Stimulated activated CD4-positive, alpha-beta T cell treated with anti-CD3 and anti-CD28 coated beads, TNF-alpha, amount 100 ng/mL, for 1 hour (primary cell): Measurements from ENCODE around the gene PIMREG.
"Not testable (repeated sequence)": the region's sequence is repeated elsewhere in the genome, so short reads cannot be mapped to it uniquely, and the experiment has no call there.

Experiments
- DNase-seq, 3 donors: peaks; one replicate each; pipeline ENCODE4 v3.0.0-alpha.2; 2020; ENCODE audit warnings: low read depth in 3 of 3, low spot score in 1 of 3

The PIMREG gene

DNA sequence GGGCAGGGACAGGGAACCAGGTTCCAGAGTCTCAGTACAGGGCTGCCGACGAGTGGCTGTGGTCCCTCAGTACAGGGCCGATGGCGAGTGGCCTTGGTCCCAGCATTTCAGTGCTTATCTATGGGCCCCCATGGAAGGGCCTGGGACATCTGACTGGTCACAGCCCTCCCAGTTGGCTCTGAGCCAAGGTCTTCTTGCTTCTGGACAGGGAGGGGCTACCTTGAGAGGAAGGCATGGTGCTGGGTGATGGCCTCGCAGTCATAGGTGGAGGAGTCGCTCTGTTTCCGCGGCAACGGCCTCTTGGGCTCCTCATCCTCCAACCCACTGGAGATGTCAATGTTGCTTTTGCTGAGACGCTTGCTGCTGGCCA is 32.5 kb downstream of the PIMREG start:
- DNase-seq: no peak

DNA sequence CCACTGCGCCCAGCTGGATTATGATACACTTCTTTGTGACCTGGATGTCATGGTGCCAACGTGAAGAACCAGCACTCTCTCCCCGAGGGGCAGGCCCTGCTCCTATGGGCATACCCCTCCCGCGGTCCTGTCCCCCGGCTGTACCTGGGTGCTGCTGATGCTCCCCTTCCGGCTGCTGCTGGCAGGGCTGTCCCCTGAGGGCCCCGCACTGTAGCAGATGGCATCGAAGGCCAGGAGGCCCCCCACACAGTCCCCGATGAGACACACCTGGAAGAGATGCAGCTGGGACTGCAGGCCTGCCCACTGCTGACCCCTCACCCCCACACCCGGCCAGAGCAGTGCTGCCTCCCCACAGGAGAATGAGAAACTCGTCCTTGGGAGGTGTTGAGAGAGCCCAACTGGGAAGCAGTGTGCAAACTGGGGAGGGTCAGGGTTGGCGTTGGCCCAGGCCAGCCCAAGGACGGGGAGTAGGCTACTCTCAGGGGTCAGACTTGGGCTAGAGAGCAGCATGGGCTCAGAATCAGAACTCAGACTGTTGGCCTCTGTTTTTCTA is 33.7 kb downstream of the PIMREG start:
- DNase-seq: no peak

DNA sequence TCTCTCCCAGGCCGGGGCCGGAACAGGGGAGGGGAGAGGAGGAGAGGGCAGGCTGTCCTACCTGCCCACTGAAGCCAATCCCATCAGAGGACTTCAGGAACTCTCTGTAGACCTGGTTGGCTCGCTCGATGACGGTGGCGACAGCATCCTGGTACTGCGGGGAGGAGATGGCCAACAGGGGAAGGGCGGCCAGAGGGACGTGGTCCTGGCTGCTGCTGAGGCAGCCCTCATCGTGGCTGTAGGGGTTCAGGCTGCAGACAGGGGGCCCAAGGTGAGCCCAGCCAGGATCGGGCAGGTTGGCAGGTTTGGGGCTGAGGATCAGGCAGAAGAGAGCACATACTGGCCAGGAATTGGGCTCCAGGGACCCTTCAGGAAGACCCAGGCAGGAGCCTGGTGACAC is 34.2 kb downstream of the PIMREG start:
- DNase-seq: no peak

DNA sequence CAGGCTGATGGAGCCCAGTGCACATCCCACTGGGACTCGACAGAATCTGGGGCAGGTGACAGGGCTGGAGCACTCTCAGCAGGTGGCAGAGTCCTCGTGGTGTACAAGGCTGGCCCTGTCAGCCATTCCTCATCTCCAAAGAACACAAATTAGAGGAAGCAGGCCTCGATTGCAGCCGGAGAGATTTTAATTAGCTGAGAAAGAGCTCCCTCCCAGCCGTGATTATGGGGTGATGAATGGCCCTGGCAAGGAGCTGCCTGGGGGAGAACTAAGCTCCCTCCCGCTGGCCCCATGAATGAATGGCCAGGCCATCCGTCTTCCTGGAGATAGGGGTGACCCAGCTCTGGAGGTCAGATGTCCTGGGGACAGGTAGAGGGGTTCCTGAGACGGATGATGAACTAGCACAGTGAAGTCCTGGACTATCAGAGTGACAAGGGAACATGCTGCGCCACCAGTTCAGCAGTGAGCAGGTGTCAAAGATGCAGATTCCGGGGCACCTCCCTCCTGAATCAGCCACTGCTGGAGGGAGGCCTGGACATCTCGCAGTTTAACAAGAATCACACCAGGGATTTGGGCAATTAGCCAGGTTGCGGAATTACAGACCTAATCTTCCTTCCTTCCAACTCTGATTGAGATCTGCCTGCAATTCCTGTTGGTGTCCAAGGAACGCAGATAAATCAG is 35.5 kb downstream of the PIMREG start:
- DNase-seq: no peak

DNA sequence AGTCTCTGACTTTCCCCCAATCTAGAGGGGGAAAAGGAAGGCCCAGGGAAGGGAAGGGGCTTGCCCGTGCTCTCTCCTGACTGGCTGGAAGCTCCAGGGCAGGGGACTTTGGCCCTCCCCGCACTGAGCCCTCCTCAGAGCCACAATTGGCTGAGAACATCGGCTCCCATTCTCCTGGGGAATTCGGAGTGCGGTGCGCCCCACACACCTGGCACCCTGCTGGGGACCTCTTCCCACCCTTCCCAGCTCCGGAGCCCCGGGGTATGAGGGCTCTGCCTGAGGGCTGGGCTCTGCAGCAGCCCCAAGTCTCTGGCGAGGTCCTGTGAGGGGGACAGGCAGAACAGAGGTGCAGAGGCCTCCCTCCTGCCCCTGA is 36.0 kb downstream of the PIMREG start:
- no peak for DNase-seq

DNA sequence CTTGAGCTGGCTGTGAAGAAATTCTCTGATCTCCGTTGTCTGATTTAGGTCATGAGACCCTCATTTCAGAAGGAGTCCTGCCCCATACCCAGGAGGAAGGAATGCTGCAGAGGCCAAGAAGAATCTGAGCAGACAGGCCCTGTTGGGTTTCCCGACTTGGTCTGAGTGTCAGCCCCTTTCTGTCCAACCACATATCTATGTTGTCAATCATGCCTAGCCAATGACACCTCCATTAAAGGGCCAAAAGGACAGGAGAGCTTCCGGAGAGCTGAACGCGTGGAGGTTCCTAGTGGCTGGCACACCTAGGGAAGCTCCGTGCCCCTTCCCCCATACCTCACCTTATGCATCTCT is 37.8 kb downstream of the PIMREG start:
- DNase-seq: no peak

DNA sequence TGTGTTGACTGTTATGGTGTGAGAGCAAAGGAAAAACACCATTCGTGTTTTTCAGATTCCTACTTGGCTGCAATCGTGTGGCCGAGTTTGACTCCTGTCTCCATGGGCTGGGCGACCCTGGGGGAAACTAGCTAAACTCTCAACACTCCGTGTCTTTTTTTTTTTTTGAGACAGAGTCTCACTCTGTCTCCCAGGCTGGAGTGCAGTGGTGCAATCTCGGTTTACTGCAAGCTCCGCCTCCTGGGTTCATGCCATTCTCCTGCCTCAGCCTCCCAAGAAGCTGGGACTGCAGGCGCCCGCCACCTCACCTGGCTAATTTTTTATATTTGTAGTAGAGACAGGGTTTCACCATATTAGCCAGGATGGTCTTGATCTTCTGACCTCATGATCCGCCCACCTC is 38.5 kb downstream of the PIMREG start:
- DNase-seq: not testable (repeated sequence)

DNA sequence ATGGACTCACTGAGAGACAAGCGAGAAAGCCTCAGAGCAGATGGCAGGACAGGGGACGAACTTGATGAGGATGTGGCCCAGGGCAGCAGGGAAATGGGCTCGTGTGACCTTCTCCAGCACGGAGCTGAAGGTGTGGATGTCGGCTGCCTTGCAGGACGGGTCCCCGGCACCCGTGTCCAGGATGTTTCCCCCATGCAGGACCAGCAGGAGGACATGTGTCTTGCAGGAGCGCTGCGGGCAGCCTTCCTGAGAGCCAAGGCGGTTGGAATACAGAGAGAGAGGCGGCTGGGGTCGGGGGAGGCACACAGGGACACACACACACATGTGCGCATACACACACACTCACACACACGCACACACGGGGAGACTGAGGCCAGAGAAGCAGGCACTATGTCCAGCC is 39.3 kb downstream of the PIMREG start:
- no peak for DNase-seq

DNA sequence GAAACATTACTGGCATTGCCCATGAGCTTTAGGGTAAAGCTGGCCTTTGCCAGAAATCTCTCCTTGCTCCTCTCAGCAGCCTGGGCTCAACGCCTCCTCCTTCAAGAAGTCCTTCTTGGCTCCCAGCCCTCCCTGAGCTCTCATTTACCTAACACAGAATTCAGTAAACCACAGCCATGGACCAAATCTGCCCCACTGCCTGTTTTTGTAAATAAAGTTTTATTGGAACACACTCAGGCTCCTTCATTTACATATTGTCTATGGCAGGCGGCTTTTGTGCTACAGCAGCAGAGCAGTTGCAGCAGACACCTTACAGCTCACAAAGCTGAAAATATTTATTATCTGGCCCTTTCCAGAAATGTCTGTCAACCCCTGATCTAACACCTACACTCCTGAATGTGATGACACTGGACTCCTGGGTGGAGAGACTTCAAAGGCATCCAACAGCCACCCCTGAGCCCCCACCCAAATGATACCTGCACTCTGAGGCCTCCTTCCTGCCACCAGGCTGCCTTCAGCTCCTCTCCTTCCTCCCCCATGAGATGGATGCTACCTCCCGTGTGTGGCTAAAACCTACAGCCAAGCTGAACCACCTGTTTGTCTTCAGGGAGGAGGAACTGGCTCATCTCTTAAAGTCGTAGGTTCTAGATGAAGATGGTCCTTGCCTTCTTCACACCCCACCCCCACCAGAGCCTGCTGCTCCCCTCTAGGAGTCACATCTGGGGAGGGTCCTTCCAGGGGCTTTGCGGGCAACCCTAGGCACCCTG is 41.6 kb downstream of the PIMREG start:
- no peak for DNase-seq

DNA sequence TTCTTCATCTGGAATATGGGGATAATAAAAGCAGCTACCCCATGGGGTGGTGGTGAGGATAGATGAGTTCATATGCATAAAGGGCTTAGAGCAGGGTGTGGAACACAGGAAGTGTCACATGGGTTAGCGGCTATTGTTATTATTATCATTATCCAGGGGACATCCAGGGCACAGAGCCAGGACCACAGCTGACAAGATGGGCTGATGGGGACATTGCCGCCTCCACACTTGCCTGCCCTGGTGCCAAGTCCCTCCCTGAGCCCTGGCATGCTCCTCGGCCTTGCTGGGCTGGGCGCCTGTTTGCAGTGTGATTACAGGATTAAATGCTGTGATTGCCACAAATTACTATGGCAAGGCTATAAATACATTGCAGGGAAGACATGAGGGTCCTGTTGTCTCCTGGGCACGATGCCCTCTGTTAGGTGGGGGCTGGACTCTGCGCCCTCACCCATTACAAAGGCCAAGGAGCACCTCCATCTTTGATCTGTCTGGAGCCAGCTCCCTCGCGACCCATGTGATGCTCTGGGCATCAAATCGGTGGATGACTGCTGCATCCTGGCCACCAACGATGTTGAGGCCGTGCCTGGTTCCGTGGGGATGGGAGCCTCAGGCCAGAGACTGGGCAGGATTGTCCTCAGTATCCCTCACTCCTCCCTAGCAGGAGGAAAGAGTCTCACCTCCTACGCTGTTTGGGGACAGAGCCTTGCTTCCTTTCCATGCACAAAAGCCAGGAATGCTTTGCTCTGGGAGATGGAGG is 43.2 kb downstream of the PIMREG start:
- no peak for DNase-seq

DNA sequence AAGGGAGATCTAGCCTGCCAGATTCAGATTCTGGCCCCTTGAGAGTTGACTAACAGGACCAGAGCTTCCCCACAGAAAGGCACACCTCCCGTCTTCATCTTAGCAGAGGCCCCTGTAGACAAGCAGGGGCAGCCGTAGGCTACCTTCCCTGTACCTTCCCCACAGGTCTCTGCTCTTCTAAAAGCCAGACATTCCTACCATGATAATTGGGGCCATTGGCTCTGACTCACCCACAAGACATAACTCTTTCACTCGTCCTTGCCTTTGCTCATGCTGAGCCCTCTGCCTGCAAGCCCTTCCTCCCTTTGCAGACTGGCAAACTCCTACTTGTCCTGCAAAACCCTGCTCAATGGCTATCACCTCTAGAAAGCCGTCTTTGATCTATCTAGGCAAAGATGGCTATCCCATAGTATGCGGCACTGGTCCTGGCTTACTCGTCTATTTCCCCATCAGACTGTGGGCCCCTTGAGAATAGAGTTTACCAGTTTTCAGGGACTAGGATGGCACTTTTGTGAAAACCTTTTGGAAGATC is 43.8 kb downstream of the PIMREG start:
- DNase-seq: no peak

DNA sequence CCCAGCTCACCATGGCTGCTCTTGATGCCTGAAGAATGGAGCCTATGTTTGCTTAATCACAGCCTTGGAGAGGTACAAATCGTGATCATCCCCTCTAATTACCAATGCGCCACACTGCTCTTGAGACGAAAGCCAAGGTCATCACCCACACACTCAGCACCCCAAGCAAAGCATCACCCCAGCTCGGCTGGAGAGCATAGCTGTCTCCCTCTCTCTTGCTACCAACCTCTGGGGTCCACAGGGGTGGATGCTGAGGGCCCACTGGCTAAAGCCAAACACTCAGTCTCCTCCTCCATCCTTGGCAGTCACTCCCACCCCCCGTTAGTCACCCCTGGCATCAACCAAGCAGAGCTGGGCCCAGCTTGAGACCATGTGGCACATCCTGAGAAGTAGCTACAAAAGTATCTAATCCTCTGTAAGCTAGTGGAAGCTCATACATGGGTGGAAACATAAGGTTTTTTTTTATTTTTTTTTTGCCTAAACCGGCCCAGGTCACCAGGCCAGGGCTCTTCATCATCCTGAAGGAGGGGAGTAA is 44.8 kb downstream of the PIMREG start:
- no peak for DNase-seq

DNA sequence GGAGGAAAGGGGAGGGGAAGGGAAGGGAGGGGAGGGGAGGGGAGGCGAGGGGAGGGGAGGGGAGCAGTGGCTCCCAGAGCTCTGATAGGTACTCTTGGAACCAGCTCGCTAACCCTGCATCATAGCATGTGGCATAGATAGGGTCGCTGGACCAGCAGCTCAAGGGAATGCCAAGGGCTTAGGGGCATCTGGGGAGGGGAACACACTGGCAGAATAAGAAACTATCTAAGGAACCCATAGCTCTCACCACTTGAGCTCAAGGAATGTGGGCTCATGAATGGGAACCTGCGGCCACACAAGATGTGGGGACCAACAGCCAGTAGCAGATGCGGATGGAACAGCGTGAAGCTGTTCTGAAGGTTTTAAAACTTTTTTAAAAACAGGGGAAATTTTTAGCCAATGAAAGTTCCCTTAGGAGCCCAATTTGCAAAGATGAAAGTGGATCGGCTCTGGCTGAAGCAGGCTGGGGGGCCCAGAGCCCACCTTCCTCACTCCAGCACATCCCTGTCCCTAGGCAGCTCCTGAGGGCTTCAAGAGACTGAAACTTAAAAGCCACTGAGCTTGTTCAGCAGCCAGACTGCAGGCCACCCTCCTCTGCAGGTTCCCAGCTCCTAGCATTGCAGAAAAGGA is 46.9 kb downstream of the PIMREG start:
- DNase-seq: no peak

DNA sequence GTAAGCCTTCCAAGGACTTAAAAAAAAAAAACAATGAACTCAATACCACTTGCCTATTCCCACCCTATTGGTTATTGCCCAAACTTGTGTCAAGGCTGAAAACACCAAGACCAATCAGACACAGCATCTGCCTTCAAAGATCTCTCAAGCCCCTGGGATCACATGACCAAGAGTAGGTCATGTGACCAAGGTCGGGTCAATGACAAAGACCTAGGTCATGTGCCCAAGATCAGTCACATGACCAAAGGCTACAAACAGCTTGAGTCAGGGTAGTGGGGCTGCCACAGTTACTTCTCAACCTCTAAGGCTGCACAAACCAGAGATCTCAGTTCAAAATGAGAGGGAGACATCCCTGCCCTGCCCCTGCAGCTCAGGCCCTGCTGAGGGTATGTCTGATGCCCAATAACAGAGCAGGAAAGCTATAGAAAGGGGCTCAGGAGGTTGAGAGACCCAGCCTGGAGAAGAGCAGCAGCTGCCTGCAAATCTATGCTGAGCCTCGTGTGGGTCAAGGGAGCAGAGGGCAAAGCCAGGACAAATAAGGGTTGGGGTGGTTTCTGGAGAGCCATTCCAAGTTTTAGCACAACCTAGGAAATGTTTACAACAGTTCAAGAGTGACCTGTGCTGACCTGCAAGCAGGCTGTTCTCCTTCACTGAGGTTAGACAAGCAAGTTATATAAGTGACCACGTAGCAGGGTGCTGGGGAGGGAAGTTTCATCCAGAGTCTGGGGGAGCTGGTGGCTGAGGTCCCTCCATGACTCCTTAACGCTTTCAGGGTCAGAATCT is 48.8 kb downstream of the PIMREG start:
- no peak for DNase-seq

DNA sequence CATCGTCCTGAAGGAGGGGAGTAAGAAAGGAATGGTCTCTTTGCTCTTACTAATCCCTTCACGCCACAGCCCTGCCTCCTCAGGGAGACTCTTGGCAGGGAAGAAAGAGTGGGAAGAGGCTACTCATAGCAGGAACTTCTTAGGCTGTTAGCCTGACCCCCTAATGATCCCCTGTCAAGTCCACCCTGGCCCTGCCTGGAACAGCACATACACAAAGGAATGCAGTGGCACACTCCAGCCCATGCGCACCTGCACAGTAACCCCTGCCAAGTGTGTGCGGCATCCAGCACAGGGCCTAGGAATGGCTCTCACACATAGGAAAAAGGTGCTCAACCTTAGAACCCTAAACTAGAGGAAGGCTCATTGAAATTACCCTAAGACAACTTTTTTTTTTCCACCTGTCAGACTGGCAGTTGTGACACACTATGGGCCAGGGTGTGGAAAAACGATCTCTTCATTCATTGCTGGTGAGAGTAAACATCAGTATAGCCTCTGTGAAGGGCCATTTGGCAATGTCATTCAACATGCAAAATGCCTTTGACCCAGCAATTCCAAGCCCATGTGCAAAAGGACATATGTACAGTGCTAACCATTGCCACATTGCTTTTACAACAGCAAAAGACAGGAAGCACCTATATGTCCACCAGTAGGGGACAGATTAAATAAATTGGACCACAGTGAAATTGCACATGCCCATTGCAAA is 50.1 kb downstream of the PIMREG start:
- DNase-seq: no peak

DNA sequence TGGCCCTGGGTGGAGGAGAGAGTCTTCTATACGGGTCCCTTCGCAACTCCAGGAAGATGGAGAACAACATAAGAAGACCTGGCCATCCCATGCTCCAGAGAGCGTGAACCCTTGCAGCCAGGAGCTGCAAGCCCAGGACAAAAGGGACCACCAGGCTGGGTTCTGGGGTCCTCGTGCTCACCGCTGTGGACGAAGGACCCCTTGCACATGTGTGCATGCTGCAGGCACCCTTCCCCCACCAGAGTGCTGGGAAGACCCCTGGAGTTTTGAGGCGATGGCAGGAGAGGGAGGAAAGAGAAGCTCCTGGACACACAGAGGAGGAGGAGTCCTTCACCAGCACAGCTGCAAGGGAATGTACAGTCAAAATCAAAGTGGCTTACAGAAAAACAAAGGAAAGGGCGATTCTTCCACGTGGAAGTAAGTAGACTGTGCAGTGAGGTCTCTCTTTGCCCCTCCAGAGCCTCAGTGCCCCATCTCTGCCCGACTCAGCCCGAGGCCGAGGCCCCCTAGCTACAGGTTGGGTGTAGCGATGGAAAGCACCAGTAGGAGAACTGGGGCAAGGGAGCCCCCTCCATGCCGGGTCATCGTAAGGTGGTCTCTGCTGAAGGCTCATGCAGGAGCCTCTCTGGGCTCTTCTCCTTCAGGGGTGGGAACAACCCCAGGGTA is 51.3 kb downstream of the PIMREG start:
- DNase-seq: no peak

DNA sequence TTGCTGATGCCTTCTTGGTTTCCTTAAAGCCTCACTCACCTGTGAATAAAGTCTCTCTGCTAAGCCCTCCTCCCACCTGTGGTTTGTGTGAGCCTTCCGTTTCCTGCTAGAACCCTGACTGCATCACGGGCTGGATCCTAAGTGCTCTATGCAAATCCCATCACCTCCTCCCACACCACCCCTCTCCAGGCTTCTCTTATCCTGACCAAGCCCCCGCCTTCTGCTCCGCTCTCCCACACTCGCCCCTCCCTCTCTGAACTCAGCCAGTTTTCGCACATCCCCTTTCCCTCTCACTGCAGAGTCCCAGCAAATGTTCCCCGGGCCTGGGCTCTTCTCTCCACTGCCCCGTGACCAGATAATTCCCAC is 51.8 kb downstream of the PIMREG start:
- DNase-seq: no peak

DNA sequence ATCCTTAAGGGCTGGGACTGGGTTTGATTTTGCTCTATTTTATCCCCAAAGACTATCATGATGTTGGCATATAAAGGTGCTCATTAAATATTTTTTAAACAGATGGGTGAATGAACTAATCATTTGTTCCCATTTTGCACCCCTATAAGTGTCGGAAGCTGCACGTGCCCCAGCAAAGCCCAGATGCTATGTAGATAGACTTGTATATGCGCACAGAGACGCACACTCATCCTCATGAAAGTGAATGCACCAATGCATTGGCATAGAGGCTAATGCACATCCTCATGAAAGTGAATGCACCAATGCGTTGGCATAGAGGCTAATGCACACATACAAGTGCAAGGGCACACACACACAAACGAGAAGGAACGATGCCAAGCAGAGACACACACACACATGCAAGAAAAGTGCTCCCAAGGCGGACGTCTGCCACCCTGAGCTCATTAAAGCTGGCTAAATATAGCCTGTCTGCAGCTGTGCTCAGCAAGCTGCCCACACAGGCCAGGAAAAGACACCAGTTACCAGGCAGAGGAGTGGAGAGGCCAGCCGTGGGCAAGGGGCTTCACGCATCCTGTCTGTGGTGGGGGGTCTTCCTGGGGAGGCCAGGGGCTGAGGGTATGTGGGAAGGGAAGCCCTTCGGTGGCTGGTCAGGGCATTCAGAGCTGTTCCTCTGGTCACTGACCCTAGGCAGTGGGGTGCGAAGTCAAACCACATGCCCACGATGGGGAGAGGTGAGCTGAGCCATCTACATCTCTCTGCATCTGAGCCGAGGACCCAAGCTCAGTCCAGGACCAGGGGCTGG is 52.6 kb downstream of the PIMREG start:
- no peak for DNase-seq
